Measurements from ENCODE around the gene RXRG.

GRCh38 chr1:165409657-165410358 is 35.1 kb downstream of the RXRG start:
- no peak for TF ChIP-seq CTCF (IDR thresholded peaks at IDR 0.05; ENCODE audit: low read depth, low read length)
- no peak for TF ChIP-seq EZH2phosphoT487 (IDR thresholded peaks at IDR 0.05; ENCODE audit: low read depth)
